DMS153 treated with DMSO at 0.1 percent for 48 hours (cell line): Measurements from ENCODE around the gene GABBR2.
"Not testable (repeated sequence)": the region's sequence is repeated elsewhere in the genome, so short reads cannot be mapped to it uniquely, and the experiment has no call there.

ENCODE experiments used
- DNase-seq: peaks from one replicate; lab custom pipeline; 2025; ENCODE audit not compliant: unreplicated experiment; lab: John Stamatoyannopoulos, UW

GABBR2 gene

GRCh38 chr9:98686961-98687855 lies 21.5 kb downstream of the GABBR2 start:
- DNase-seq = no peak

- not testable (repeated sequence) for DNase-seq
These were observed 23.9 kb downstream of the GABBR2 start for GRCh38 chr9:98684816-98685215.

- DNase-seq = no peak
These were observed 30.4 kb downstream of the GABBR2 start for GRCh38 chr9:98678244-98678842.

- DNase-seq = no peak
These were observed 35.1 kb downstream of the GABBR2 start for GRCh38 chr9:98673681-98674080.

- no peak for DNase-seq
These were observed 41.6 kb downstream of the GABBR2 start for GRCh38 chr9:98667005-98667640.

GRCh38 chr9:98665501-98665900 lies 43.2 kb downstream of the GABBR2 start:
- DNase-seq = no peak

GRCh38 chr9:98660541-98660940 lies 48.2 kb downstream of the GABBR2 start:
- no peak for DNase-seq

GRCh38 chr9:98658951-98659351 lies 49.8 kb downstream of the GABBR2 start:
- DNase-seq = no peak

- no peak for DNase-seq
These were observed 50.8 kb downstream of the GABBR2 start for GRCh38 chr9:98657897-98658296.

- DNase-seq = no peak
These were observed 52.2 kb downstream of the GABBR2 start for GRCh38 chr9:98656511-98656910.

- DNase-seq = not testable (repeated sequence)
These were observed 53.3 kb downstream of the GABBR2 start for GRCh38 chr9:98655428-98655827.

- DNase-seq = peak; percentile 71
These were observed 54.5 kb downstream of the GABBR2 start for GRCh38 chr9:98654247-98654646.

GRCh38 chr9:98652741-98653140 lies 56.0 kb downstream of the GABBR2 start:
- DNase-seq = no peak

GRCh38 chr9:98652302-98652701 lies 56.4 kb downstream of the GABBR2 start:
- DNase-seq = no peak

GRCh38 chr9:98647236-98647635 lies 61.5 kb downstream of the GABBR2 start:
- DNase-seq = no peak

GRCh38 chr9:98644011-98644410 lies 64.7 kb downstream of the GABBR2 start:
- no peak for DNase-seq

- no peak for DNase-seq
These were observed 65.9 kb downstream of the GABBR2 start for GRCh38 chr9:98642661-98643312.

GRCh38 chr9:98641695-98642094 lies 67.0 kb downstream of the GABBR2 start:
- no peak for DNase-seq

GRCh38 chr9:98640394-98640793 lies 68.3 kb downstream of the GABBR2 start:
- DNase-seq = no peak

GRCh38 chr9:98639133-98639532 lies 69.6 kb downstream of the GABBR2 start:
- DNase-seq = no peak

GRCh38 chr9:98637381-98637780 lies 71.4 kb downstream of the GABBR2 start:
- no peak for DNase-seq
